Esophagus muscularis mucosa (tissue), 4 donors: ENCODE measurements around the gene TMEM51.

Experiments used
- EP300 ChIP-seq: sonication (generic); formaldehyde crosslinking; IDR thresholded peaks from one replicate; pipeline ENCODE4 v1.6.1; 2017; ENCODE audit warnings: antibody characterized with exemption
- POLR2A ChIP-seq: fragments of 450-650 bp; IDR thresholded peaks from one replicate; pipeline ENCODE4 v1.6.1; 2017; ENCODE audit warnings: antibody characterized with exemption, moderate library complexity, mild to moderate bottlenecking, low read depth
- POLR2AphosphoS5 ChIP-seq, 2 donors: sonication (generic); formaldehyde crosslinking; IDR thresholded peaks; one replicate each; pipeline ENCODE4 v1.6.1; 2017; ENCODE audit warnings: antibody characterized with exemption in 2 of 2
- TF ChIP-seq, protein P1 (sequence below), 3 experiments: fragments of 200-600 bp in 2 of 3; fragments of 450-650 bp in 1 of 3; sonication (generic) in 2 of 3; IDR thresholded peaks; one replicate each; pipeline ENCODE4 v1.5.1; 2017 to 2019; ENCODE audit warnings: antibody characterized with exemption in 3 of 3, mild to moderate bottlenecking in 2 of 3, moderate library complexity in 1 of 3

- TF ChIP-seq, protein P1, sequence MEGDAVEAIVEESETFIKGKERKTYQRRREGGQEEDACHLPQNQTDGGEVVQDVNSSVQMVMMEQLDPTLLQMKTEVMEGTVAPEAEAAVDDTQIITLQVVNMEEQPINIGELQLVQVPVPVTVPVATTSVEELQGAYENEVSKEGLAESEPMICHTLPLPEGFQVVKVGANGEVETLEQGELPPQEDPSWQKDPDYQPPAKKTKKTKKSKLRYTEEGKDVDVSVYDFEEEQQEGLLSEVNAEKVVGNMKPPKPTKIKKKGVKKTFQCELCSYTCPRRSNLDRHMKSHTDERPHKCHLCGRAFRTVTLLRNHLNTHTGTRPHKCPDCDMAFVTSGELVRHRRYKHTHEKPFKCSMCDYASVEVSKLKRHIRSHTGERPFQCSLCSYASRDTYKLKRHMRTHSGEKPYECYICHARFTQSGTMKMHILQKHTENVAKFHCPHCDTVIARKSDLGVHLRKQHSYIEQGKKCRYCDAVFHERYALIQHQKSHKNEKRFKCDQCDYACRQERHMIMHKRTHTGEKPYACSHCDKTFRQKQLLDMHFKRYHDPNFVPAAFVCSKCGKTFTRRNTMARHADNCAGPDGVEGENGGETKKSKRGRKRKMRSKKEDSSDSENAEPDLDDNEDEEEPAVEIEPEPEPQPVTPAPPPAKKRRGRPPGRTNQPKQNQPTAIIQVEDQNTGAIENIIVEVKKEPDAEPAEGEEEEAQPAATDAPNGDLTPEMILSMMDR (IDR thresholded peaks at IDR 0.05) = no peak
- TF ChIP-seq POLR2A = no peak
- no peak for TF ChIP-seq POLR2AphosphoS5 (IDR thresholded peaks at IDR 0.05)
- TF ChIP-seq EP300 = no peak
Measured at GRCh38 chr1:15233689-15234088, 80.1 kb downstream of the TMEM51 start.
